HL-60 (cell line): ENCODE results near the gene C14orf132.

ENCODE experiments used
- DNase-seq, 2 experiments: peaks; one replicate each; pipeline ENCODE4 v3.0.0-alpha.2; 2010 to 2020; ENCODE audit warnings: low read depth in 1 of 2, low spot score in 1 of 2
- H3K27ac ChIP-seq: fragments of 250-450 bp; sonication (Bioruptor Pico); replicated peaks from 2 replicates; pipeline ENCODE4 v1.5.1; 2020; ENCODE audit warnings: mild to moderate bottlenecking, moderate library complexity
- H3K27me3 ChIP-seq: fragments of 250-450 bp; sonication (Bioruptor Pico); 2 replicates; pipeline ENCODE4 v1.5.1; 2021; ENCODE audit warnings: mild to moderate bottlenecking, moderate library complexity; ENCODE audit not compliant: insufficient read depth, poor library complexity, severe bottlenecking
- H3K4me3 ChIP-seq: replicated peaks from 2 replicates; pipeline ENCODE4 v1.5.1; 2011; ENCODE audit warnings: mild to moderate bottlenecking, control low read depth, low read length; ENCODE audit not compliant: insufficient read depth
- GABPA ChIP-seq: IDR thresholded peaks from 2 replicates; pipeline ENCODE4 v1.6.1; 2012; ENCODE audit warnings: low read depth
- POLR2AphosphoS5 ChIP-seq: IDR thresholded peaks from 2 replicates; pipeline ENCODE4 v1.6.1; 2012; ENCODE audit warnings: low read depth
- SPI1 ChIP-seq: IDR thresholded peaks from 2 replicates; pipeline ENCODE4 v1.6.1; 2012; ENCODE audit warnings: low read depth, mild to moderate bottlenecking, borderline replicate concordance
- TF ChIP-seq, protein P1 (sequence below): IDR thresholded peaks from 2 replicates; pipeline ENCODE4 v1.6.1; 2012; ENCODE audit warnings: low read depth; ENCODE audit not compliant: insufficient replicate concordance
- TF ChIP-seq, protein P2 (sequence below): IDR thresholded peaks from one replicate; pipeline ENCODE4 v1.5.1; 2011; ENCODE audit warnings: low read length, control low read depth, inconsistent platforms; ENCODE audit not compliant: insufficient read depth

Gene C14orf132

DNA sequence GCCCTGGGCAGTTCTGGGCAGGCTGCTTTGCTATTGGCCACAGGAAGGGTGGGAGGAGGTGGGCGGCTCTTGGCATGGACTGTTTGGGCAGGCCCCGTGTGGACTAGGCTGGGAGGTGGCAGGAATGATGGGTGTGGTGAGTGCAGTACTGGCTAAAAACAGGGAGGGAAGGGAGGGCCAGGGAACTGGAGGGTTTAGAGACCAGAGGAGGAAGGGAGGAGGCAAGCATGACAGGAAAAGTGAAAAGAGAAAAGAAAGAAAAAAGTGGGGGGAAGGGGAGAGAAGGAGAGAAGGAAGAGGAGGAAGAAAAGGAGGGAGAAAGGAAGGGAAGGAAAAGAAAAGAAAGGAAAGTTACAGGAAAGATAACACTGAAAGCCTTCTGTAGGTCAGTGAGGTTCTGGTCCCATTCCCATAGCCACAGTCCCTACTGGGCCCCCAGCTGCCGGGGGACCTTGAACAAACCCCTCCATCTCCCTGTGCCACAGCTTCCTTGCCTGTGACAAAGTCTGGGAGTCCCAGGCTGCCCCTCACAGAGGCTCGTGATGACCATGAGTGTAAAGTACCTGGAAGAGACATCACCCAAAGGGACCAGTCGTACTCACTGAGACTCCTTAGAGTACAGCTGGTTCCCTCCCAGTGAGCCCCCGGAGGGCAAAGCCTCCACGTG, 1.1 kb upstream of the C14orf132 start:
- Histone ChIP-seq H3K4me3 (no peak overlapping the region), H3K27ac (no peak overlapping the region), H3K27me3 (peaks cover 38% of the 10 kb centered on the region)
- DNase-seq = no peak
- TF ChIP-seq, protein P1, sequence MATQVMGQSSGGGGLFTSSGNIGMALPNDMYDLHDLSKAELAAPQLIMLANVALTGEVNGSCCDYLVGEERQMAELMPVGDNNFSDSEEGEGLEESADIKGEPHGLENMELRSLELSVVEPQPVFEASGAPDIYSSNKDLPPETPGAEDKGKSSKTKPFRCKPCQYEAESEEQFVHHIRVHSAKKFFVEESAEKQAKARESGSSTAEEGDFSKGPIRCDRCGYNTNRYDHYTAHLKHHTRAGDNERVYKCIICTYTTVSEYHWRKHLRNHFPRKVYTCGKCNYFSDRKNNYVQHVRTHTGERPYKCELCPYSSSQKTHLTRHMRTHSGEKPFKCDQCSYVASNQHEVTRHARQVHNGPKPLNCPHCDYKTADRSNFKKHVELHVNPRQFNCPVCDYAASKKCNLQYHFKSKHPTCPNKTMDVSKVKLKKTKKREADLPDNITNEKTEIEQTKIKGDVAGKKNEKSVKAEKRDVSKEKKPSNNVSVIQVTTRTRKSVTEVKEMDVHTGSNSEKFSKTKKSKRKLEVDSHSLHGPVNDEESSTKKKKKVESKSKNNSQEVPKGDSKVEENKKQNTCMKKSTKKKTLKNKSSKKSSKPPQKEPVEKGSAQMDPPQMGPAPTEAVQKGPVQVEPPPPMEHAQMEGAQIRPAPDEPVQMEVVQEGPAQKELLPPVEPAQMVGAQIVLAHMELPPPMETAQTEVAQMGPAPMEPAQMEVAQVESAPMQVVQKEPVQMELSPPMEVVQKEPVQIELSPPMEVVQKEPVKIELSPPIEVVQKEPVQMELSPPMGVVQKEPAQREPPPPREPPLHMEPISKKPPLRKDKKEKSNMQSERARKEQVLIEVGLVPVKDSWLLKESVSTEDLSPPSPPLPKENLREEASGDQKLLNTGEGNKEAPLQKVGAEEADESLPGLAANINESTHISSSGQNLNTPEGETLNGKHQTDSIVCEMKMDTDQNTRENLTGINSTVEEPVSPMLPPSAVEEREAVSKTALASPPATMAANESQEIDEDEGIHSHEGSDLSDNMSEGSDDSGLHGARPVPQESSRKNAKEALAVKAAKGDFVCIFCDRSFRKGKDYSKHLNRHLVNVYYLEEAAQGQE = no peak
- TF ChIP-seq GABPA (no peak), POLR2AphosphoS5 (no peak), SPI1 (no peak)
- TF ChIP-seq, protein P2, sequence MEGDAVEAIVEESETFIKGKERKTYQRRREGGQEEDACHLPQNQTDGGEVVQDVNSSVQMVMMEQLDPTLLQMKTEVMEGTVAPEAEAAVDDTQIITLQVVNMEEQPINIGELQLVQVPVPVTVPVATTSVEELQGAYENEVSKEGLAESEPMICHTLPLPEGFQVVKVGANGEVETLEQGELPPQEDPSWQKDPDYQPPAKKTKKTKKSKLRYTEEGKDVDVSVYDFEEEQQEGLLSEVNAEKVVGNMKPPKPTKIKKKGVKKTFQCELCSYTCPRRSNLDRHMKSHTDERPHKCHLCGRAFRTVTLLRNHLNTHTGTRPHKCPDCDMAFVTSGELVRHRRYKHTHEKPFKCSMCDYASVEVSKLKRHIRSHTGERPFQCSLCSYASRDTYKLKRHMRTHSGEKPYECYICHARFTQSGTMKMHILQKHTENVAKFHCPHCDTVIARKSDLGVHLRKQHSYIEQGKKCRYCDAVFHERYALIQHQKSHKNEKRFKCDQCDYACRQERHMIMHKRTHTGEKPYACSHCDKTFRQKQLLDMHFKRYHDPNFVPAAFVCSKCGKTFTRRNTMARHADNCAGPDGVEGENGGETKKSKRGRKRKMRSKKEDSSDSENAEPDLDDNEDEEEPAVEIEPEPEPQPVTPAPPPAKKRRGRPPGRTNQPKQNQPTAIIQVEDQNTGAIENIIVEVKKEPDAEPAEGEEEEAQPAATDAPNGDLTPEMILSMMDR = no peak

DNA sequence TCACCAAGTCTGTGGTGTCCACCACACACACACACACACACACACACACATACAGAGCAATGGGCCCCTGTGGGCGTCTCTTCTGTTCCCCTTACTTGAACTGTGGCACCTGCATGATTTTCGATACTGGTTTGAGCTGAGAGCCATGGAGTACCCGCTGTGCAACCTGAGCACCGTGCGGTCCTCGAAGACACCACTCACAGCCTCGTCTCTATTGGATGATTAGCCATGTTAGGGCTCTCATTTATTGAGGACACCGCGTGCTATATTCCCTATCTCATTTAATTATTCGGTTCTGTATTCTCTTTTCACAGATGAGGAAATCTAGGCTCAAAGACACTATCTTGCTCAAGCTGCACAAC, 623 bp upstream of the C14orf132 start:
- Histone ChIP-seq H3K27me3 (peaks cover 38% of the 10 kb centered on the region), H3K4me3 (no peak overlapping the region), H3K27ac (no peak overlapping the region)
- TF ChIP-seq, protein P2 = no peak
- TF ChIP-seq GABPA = no peak
- TF ChIP-seq SPI1 = no peak
- TF ChIP-seq, protein P1 = no peak
- TF ChIP-seq POLR2AphosphoS5 = no peak
- DNase-seq = no peak

DNA sequence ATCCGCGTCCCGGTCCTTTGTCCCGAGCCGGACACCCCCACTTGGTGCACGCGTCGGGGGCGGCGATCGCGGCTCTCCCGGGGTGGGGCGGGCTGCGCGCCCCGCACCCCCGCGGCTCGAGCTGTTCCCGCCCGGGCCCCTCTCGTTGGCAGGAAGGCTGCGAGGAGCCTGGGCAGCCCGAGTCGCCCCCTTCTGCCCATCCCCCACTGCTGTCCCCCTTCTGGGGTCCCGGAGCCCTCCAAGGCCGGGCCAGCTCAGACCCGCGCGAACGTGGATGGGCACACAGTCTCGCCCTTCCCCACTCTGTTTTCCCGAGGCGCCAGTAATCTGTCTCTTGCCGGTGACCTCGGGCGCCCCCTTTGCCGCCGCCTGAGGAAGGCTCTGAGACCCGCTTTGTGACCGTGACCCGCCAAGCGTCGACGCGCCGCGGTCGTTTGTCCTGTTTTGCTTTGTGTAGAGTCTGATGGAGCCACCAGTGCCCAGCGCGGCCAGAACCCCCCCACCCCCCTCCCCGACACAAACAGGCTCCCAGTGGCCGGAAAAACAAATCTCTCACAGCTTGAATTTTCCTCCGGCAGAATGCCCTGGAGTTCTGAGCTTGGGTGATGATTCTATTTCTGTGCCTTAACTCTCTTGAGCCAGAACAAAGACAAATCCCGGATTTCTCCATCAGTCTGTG, 610 bp downstream of the C14orf132 start:
- Histone ChIP-seq H3K4me3 (no peak overlapping the region), H3K27ac (no peak overlapping the region), H3K27me3 (peaks cover 38% of the 10 kb centered on the region)
- TF ChIP-seq POLR2AphosphoS5 (no peak), GABPA (no peak), SPI1 (no peak)
- TF ChIP-seq, protein P2 = no peak
- TF ChIP-seq, protein P1 = no peak
- no peak for DNase-seq
